ENCODE results near the gene ZNF764.
A peak's percentile ranks its signal among the peaks of the same experiment; 100 is the strongest.

DNA sequence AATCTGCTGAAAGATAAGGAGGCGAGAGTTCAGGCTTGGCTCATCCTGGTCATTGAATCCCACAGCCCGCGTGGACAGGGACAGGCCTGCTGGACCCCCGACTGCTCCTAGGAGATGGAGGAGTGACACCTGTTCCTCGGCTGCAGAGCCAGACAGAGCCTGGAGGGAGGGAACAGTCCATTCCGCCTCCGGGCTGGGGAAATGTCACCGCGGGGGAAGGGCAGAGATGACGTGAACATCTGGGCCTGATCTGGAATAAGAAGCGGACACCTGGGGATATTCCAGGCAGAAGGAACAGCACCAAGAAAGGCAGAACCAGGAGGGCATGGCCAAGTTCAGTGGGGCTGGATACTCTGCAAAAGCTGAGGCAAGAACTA lies 25.0 kb downstream of the ZNF764 start:
- TF ChIP-seq CTCF (IDR thresholded peaks at IDR 0.05) (no peak), POLR2A (IDR thresholded peaks at IDR 0.05) (peak in 1 of 3 donors; percentile 11)
